GM19395 (cell line): Measurements from ENCODE around the gene BICD2.

Source experiments
- ATAC-seq: cut with Tn5 transposase; IDR thresholded peaks from one replicate; pipeline ENCODE4 v1.9.1; 2021; ENCODE audit warnings: mild to moderate bottlenecking, moderate library complexity; ENCODE audit not compliant: unreplicated experiment

Gene BICD2

GRCh38 chr9:92716557-92716956 is 48.1 kb downstream of the BICD2 start:
- ATAC-seq = no peak

GRCh38 chr9:92715488-92716231 is 49.0 kb downstream of the BICD2 start:
- no peak for ATAC-seq

- no peak for ATAC-seq
Measured at GRCh38 chr9:92714787-92715487, 49.7 kb downstream of the BICD2 start.

DNA sequence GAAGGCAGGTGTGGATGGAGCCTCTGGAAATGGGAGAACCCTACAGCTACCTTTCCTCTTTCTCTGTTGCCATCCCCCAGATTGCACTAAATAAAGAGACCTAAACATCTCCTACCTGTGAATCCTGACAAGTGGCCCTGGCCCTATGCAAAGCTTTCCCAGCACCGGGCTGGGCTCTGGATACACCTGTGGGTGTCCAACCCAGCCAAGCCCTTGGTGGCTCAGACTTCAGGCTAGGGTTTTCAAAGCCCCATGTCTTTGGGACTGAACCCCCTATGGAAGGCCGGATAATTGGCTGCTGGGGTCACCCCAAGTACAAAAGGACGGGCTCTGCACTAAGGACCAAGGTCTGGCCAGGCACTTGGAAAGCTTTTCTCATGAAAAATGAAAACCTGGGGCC is 50.6 kb downstream of the BICD2 start:
- ATAC-seq = no peak

DNA sequence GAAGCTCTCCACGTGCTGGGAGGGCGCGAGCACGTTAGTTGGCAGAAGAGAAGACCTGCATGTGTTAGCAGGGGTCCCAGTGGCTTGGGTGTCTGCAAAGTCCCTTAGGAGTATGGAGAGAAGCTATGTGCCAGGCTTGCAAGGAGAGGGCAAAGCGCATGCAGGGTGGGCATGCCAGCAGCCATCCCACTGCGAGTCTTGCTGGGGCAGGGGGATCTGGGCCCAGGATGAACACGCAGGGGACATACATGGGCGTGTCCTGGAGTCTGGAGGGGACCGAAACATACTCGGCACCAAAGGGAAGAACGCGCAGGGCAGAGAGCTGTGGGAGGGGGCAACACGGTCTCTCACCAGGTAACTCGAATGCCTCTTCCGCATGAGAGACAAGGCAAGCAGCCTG is 51.1 kb downstream of the BICD2 start:
- no peak for ATAC-seq

- ATAC-seq = no peak
Measured at GRCh38 chr9:92712767-92713166, 51.9 kb downstream of the BICD2 start.

- peak; percentile 50 for ATAC-seq
Measured at GRCh38 chr9:92711844-92712243, 52.8 kb downstream of the BICD2 start.

DNA sequence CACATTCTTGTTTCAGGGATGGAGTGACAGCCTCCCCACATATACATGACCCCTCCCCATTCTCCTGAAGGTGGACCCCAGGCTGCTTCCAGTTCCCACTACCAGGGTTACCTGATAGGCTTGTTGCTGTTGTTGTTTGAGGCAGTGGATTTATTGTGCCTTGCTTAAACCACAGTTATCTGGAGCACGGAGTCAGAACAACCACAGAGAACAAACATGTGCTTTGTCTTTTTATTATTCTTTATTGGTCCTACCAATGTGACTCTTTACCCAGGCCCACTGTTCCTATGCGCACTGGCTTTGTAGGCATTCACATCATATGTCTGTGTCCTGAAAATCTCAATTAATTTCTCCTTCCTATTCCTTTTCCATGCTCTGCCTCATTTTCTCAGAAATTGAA is 53.5 kb downstream of the BICD2 start:
- ATAC-seq = no peak

DNA sequence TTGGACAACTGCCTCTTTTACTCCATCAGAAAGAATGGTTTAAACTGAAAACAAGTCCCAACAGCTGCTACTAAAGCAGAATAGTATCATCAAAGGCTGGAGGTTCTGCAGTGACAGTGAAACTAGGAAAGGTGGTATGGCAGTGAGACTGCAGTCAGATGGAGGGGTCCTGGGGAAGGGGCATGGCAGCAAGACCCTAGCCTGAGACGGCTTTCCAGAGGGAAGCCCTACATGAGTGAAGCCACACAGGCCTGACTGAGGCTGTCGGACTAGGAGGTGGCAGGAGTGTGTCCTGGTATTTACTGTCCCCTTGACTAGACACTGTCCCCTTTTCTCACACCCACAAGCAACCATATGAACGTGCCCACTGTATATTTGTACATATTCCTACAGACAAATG is 54.3 kb downstream of the BICD2 start:
- ATAC-seq = no peak

DNA sequence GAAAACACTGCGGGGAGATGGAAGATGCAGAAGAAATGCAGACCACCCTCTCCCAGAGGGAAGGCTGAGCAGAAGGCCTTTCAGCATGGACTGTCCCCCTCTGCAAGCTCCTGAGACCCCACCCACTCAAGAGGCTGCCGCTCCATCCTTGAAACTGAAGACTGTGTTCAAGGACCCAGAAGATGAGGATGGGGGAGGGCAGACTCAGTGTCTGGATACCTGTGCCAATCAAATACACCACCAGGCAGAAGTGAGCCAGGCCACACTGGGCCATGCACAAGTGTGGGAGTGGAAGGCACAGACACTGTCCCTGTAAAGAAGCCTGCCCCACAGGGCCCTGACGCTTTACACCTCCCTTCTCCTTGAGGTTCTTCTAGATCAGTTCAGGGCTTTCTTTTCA is 54.7 kb downstream of the BICD2 start:
- ATAC-seq = no peak

GRCh38 chr9:92709240-92709639 is 55.4 kb downstream of the BICD2 start:
- ATAC-seq = no peak

DNA sequence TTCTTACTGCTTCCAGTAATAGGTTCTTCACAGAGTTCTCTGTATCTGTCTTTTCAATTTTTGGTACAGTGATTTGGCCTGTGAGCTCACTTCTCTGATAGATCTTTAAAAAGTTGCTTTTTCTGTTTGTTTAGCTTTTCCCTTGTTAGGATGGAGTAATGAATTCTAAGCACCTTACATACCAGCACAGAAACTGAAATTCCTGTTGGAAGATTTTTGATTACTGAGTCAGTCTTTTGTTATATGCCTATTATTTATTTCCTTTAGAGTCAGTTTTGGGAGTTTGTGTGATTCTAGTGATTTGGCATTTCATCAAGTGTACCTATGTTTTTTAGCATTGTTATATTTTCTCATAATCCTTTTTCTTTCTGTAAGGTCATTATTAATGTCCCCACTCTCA is 57.1 kb downstream of the BICD2 start:
- no peak for ATAC-seq

DNA sequence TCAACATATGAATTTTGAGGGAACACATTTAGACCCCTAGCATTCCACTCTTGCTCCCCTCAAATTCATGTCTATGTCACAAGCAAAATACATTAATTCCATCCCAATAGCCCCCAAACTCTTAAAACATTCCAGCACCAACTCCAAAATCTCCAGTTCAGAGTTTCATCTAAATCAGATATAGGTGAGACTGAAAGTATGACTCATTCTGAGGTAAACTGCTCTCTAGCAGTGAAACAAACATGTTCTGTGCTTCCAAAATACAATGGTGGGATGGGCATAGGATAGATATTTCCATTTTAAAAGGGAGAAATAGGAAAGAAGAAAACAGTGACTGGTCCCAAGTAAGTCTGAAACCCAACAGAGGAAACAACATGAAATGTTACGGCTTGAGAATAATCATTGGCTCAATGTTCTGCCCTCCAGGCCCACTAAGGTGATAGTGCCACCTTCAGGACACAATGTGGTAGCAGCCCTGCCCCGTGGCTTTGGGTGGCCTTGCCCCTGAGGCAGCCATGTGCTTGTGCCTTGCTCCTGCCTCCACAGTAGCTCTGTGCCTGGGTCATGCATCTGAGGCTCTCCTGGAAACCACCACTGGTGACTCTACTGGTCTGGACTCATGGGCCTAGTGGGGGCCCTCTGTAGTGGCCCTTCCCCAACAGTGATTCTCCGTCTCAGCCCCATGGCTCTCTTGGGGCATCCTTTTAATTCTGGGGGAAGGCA is 58.3 kb downstream of the BICD2 start:
- peak; percentile 62 for ATAC-seq

- ATAC-seq = no peak
Measured at GRCh38 chr9:92704528-92704927, 60.1 kb downstream of the BICD2 start.

- no peak for ATAC-seq
Measured at GRCh38 chr9:92696619-92697018, 68.0 kb downstream of the BICD2 start.

- no peak for ATAC-seq
Measured at GRCh38 chr9:92686954-92687353, 77.7 kb downstream of the BICD2 start.

DNA sequence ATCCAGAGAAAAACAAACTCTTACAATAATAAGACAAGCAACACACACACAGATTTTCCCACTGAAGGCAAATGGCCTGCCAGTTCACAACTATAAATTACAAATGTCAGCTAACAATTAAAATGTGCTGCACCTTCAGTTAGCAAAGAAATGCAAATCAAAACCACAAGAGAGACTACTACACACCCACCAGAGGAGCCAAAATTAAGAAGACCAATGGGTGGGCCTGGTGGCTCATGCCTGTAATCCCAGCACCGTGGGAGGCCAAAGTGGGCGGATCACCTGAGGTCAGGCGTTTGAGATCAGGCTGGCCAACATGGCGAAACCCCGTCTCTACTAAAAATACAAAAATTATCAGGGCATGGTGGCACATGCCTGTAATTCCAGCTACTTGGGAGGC is 79.6 kb downstream of the BICD2 start:
- ATAC-seq = no peak

DNA sequence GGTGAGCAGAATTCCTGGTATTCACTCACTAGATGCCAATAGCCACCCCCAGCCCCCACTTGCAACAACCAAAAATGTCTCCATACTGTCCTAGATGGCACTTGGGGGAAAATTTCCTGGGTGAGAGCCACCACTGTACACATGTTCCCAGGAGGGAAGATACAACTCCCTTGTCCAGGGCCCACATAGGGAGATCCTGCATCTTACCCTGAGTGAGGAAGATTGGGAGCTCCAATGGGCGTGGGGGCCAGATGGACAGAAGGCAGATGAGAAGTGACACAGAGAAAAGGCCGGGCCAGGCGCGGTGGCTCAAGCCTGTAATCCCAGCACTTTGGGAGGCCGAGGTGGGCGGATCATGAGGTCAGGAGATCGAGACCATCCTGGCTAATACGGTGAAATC is 82.4 kb downstream of the BICD2 start:
- no peak for ATAC-seq

GRCh38 chr9:92680166-92681119 is 84.2 kb downstream of the BICD2 start:
- no peak for ATAC-seq

DNA sequence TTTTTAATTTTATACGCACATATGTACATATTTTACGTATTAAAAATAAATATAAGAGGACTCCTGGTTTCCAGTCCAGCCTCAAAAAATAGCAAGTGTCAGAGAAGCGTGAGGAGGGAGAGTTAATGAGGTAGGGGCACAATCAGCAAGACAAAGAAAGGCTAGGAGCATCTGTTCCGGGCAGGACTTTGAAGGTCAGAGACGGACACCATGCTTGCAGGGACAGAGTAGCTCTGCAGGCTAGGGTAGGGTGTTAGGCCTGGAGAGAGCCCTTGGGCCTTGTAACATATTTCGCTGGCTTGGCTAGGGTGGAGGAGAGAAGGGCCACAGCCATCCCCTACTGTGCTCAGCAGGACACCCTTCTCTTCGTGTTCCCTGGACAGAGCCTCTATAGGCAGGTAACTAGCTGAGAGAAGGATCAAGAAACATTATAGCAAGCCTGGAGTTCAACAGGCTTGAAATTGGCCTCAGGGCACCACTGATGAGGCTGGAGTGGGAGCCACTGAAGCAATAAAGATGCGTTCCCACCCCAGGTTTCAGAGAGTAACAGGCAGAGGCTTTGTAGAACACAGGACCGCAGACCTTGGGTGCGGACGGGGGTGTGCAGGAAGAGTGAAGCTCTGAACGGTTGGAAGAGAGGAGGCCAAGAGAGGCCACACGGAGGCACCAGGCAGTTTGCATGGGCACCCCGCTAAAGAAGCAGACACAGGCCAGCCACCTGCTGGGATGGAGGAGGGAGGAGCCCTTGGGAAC is 85.0 kb downstream of the BICD2 start:
- ATAC-seq = no peak
